22Rv1 (cell line): ENCODE results near the gene AEBP1.

Experiments used
- CTCF ChIP-seq: fragments of 450-650 bp; IDR thresholded peaks from 2 replicates; pipeline ENCODE4 v1.5.1; 2017; ENCODE audit warnings: mild to moderate bottlenecking
- ZFX ChIP-seq: fragments of 450-650 bp; IDR thresholded peaks from 2 replicates; pipeline ENCODE4 v1.6.1; 2017; ENCODE audit warnings: antibody characterized with exemption, borderline replicate concordance

DNA sequence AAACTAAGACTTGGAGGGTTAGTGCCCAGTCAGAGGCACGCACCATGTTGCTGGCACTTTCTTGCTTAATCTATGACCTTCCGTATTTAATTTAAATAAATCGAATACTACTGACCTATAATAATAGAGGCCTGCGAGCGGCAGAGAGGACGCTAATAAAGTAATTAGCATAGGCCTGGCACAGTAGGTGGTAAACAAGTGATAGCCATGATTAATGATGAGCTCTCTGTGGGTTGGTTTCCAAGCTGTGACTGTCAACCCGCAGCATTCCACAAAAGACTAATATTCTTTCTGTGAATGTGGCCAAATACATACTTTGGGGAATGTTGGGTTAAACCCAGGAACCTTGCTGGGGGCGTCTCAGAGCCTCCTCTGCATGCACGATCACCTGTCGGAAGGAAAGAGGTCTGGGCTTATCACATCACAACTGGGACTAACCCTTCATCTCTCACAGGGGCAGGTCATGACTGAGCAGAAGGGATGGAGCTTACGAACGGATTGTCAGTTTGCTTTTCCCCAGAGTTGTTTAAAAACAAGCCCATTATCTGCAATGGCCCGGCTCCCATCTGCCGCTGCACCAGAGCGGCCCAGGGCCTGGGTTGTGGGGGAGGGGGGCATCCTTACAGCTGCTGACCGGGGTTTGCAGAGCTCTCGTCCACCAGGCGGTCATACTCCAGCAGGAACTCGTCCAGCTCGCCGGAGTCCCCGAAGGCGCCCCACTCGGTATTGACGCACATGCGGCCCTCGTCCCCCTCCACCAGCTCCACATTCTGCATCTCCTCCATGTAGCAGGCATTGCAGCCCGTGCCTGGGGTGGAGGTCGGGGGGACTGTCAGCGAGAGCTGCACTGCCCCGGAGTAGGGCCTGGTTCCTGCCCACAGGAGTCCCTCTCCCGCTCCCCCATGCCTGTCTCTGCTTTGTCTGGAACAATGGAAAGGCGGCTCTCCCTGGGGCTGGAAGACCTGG, 43.2 kb downstream of the AEBP1 start:
- TF ChIP-seq CTCF (no peak), ZFX (no peak)
